ENCODE data around the gene FIZ1. TPM values are rescaled to one million over a fixed set of nuclear protein-coding genes. Genes with fewer than 3 reads are reported as not detected.

The FIZ1 gene
- total RNA-seq, 2 experiments from 2014 or later, result 6.0 to 17.1 TPM

DNA sequence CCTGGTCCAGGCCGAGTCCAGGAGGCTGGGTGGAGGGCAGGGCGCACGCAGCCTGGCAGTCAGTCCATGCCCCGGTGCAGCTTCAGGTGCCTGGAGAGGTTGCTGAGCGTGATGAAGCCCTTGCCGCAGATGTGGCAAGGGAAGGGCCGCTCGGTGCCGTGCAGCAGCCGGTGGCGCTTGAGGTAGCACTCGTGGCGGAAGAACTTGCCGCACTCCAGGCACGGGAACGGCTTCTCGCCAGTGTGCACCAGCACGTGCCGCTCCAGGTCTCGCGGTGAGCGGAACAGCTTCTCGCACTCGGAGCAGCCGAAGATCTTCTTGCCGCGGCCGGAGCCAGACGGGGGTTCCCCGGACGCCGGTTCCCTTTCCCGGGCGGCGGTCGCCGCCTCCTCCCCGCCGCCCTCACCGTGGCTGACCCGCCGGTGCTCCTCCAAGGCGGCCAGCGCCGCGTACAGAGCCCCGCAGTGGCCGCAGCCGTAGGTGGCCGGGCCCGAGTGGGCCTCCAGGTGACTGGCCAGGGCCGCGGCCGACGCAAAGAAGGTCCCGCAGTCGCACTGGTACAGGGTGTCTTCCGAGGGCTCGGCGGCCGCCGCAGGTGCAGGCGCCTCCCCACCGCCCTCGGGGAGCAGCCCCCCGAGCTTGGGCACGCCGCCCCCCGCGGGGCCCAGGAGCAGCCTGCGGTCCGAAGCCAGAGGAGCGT lies 6.8 kb downstream of the FIZ1 start:
- H3K4me3 ChIP-seq (ENCODE audit: low read depth, low read length, poor library complexity, severe bottlenecking), result no peak overlapping the region
- H3K9me2 ChIP-seq (ENCODE audit: insufficient read depth, low read length), result no peaks in the 10 kb centered on the region
- no peaks in the 10 kb centered on the region for H4K20me1 ChIP-seq (ENCODE audit: insufficient read depth, low read length)
- TF ChIP-seq, protein P1, sequence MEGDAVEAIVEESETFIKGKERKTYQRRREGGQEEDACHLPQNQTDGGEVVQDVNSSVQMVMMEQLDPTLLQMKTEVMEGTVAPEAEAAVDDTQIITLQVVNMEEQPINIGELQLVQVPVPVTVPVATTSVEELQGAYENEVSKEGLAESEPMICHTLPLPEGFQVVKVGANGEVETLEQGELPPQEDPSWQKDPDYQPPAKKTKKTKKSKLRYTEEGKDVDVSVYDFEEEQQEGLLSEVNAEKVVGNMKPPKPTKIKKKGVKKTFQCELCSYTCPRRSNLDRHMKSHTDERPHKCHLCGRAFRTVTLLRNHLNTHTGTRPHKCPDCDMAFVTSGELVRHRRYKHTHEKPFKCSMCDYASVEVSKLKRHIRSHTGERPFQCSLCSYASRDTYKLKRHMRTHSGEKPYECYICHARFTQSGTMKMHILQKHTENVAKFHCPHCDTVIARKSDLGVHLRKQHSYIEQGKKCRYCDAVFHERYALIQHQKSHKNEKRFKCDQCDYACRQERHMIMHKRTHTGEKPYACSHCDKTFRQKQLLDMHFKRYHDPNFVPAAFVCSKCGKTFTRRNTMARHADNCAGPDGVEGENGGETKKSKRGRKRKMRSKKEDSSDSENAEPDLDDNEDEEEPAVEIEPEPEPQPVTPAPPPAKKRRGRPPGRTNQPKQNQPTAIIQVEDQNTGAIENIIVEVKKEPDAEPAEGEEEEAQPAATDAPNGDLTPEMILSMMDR (conservative IDR thresholded peaks at IDR 0.05; ENCODE audit: low read length), result no peak
- no peak for TF ChIP-seq EZH2phosphoT487 (IDR thresholded peaks at IDR 0.05; ENCODE audit: borderline replicate concordance, low read depth, low read length)
- no peak overlapping the region for H3K27ac ChIP-seq (ENCODE audit: low read depth, low read length, poor library complexity, severe bottlenecking)
- no peak overlapping the region for H3K4me2 ChIP-seq (ENCODE audit: low read length)
- no peaks in the 10 kb centered on the region for H3K79me2 ChIP-seq (ENCODE audit: insufficient read depth, low read depth, low read length)
- no peak overlapping the region for H2AFZ ChIP-seq (ENCODE audit: low read length)
- H3K4me1 ChIP-seq (ENCODE audit: insufficient read depth, low read length, poor library complexity, severe bottlenecking), result no peaks in the 10 kb centered on the region
- POLR2A ChIA-PET, result no interaction called here
- CTCF ChIA-PET (ENCODE audit: unreplicated experiment), result no interaction called here
- no peak for DNase-seq (ENCODE audit: low spot score)
- intact Hi-C loops (cut with micrococcal nuclease; ENCODE audit: unreplicated experiment), result no loop called here
- H3K9me3 ChIP-seq (ENCODE audit: low read length), result no peaks in the 10 kb centered on the region
- H3K36me3 ChIP-seq (ENCODE audit: insufficient read depth, low read length), result peaks cover 36% of the 10 kb centered on the region
- BruUV-seq (replicated peaks), result no TSS peak

DNA sequence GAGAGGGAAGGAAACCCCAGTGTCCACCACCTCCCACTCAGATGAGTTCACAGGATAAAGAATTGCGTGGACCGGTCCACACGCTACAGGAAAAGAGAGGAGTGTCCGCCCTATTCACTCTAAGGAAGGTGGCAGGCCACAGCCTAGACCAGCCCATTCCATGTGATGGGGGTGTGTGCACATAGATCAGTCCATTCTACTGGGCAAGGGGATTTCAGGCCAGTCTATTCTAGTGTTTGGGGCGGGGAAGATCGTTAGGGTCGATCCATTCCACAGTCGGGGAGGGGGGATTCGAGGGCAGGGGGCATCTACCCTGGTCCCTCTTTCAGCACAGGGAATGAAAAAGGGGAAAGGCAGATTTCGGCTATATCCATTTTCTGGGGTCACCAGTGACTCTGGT lies 7.8 kb downstream of the FIZ1 start:
- TF ChIP-seq, protein P1 (conservative IDR thresholded peaks at IDR 0.05; ENCODE audit: low read length), result no peak
- no peak for TF ChIP-seq EZH2phosphoT487 (IDR thresholded peaks at IDR 0.05; ENCODE audit: borderline replicate concordance, low read depth, low read length)
- peaks cover 32% of the 10 kb centered on the region for H3K36me3 ChIP-seq (ENCODE audit: insufficient read depth, low read length)
- no peak overlapping the region for H3K4me2 ChIP-seq (ENCODE audit: low read length)
- no peak overlapping the region for H3K4me3 ChIP-seq (ENCODE audit: low read depth, low read length, poor library complexity, severe bottlenecking)
- intact Hi-C loops (cut with micrococcal nuclease; ENCODE audit: unreplicated experiment), result no loop called here
- H4K20me1 ChIP-seq (ENCODE audit: insufficient read depth, low read length), result no peaks in the 10 kb centered on the region
- no peak overlapping the region for H2AFZ ChIP-seq (ENCODE audit: low read length)
- POLR2A ChIA-PET, result no interaction called here
- no peaks in the 10 kb centered on the region for H3K9me2 ChIP-seq (ENCODE audit: insufficient read depth, low read length)
- BruUV-seq (replicated peaks), result no TSS peak
- CTCF ChIA-PET (ENCODE audit: unreplicated experiment), result no interaction called here
- H3K9me3 ChIP-seq (ENCODE audit: low read length), result no peaks in the 10 kb centered on the region
- H3K79me2 ChIP-seq (ENCODE audit: insufficient read depth, low read depth, low read length), result no peaks in the 10 kb centered on the region
- DNase-seq (ENCODE audit: low spot score), result peak; percentile 21
- no peak overlapping the region for H3K27ac ChIP-seq (ENCODE audit: low read depth, low read length, poor library complexity, severe bottlenecking)
- peaks cover 7% of the 10 kb centered on the region for H3K4me1 ChIP-seq (ENCODE audit: insufficient read depth, low read length, poor library complexity, severe bottlenecking)

DNA sequence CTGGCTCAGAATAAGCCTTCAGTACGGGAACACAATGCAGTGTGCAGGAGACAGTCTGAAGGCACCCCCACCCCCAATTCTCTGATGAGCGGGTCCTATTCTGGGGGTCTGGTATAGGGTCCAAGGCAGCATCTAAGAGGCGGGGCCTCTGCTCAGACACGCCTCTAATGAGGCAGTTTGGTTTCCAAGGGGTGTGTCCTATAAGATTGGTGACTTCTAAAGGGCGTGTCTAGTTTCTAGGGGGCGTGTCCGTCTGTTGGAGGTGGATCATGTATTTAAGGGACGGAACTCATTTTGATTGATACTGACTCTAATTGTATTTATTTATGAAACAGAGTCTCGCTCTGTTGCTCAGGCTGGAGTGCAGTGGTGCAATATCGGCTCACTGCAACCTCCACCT lies 8.7 kb downstream of the FIZ1 start:
- H3K4me1 ChIP-seq (ENCODE audit: insufficient read depth, low read length, poor library complexity, severe bottlenecking), result peaks cover 17% of the 10 kb centered on the region
- H3K27ac ChIP-seq (ENCODE audit: low read depth, low read length, poor library complexity, severe bottlenecking), result no peak overlapping the region
- no peak overlapping the region for H3K4me3 ChIP-seq (ENCODE audit: low read depth, low read length, poor library complexity, severe bottlenecking)
- POLR2A ChIA-PET, result no interaction called here
- no peak for TF ChIP-seq EZH2phosphoT487 (IDR thresholded peaks at IDR 0.05; ENCODE audit: borderline replicate concordance, low read depth, low read length)
- no peak overlapping the region for H2AFZ ChIP-seq (ENCODE audit: low read length)
- CTCF ChIA-PET (ENCODE audit: unreplicated experiment), result no interaction called here
- H3K9me2 ChIP-seq (ENCODE audit: insufficient read depth, low read length), result no peaks in the 10 kb centered on the region
- no TSS peak for BruUV-seq (replicated peaks)
- intact Hi-C loops (cut with micrococcal nuclease; ENCODE audit: unreplicated experiment), result no loop called here
- DNase-seq (ENCODE audit: low spot score), result peak; percentile 44
- H3K79me2 ChIP-seq (ENCODE audit: insufficient read depth, low read depth, low read length), result no peaks in the 10 kb centered on the region
- no peaks in the 10 kb centered on the region for H3K9me3 ChIP-seq (ENCODE audit: low read length)
- H4K20me1 ChIP-seq (ENCODE audit: insufficient read depth, low read length), result no peaks in the 10 kb centered on the region
- H3K4me2 ChIP-seq (ENCODE audit: low read length), result no peak overlapping the region
- peaks cover 23% of the 10 kb centered on the region for H3K36me3 ChIP-seq (ENCODE audit: insufficient read depth, low read length)
